Measurements from ENCODE around the gene ZPBP2.
"Not testable (repeated sequence)": the region's sequence is repeated elsewhere in the genome, so short reads cannot be mapped to it uniquely, and the experiment has no call there.

The ZPBP2 gene

GRCh38 chr17:39870776-39871175 lies 2.8 kb downstream of the ZPBP2 start:
- WGBS (ENCODE audit: extremely low coverage, insufficient coverage, low lambda C conversion rate): no CpG with 5 or more reads among the region's 1 CpG
- DNase-seq: no peak

GRCh38 chr17:39871801-39872200 lies 3.8 kb downstream of the ZPBP2 start:
- H3K18ac ChIP-seq (ENCODE audit: low read length): no peak overlapping the region
- no peak for DNase-seq

More at GRCh38 chr17:39870776-39871175, 2.8 kb downstream of the ZPBP2 start:
- Histone ChIP-seq H3K79me1 (ENCODE audit: low read length) (no peaks in the 10 kb centered on the region), H3K23ac (ENCODE audit: low read length) (no peak overlapping the region), H4K5ac (ENCODE audit: low read length) (no peak overlapping the region), H3K27me3 (ENCODE audit: insufficient read depth, low read length, poor library complexity) (peaks cover 1% of the 10 kb centered on the region), H2BK120ac (ENCODE audit: low read depth, low read length) (no peak overlapping the region), H3K4me1 (ENCODE audit: control insufficient read depth, low read depth, low read length) (no peaks in the 10 kb centered on the region), H2BK15ac (replicated peaks; ENCODE audit: low read depth) (no peak overlapping the region), H3K4me3 (ENCODE audit: low read length) (no peak overlapping the region), H4K8ac (ENCODE audit: low read depth, low read length) (no peak overlapping the region), H3K9ac (ENCODE audit: low read length) (no peak overlapping the region), H3K4me2 (ENCODE audit: low read length) (no peak overlapping the region), H2AK5ac (ENCODE audit: low read length) (no peak overlapping the region), H3K56ac (ENCODE audit: low read length) (no peak overlapping the region), H3K36me3 (ENCODE audit: control insufficient read depth, insufficient read depth, low read length) (no peaks in the 10 kb centered on the region), H3K79me2 (ENCODE audit: control insufficient read depth, insufficient read depth, low read length) (no peaks in the 10 kb centered on the region), H3K18ac (ENCODE audit: low read length) (no peak overlapping the region), H3K4ac (ENCODE audit: low read depth, low read length) (no peak overlapping the region), H2BK5ac (ENCODE audit: low read length) (no peak overlapping the region), H3K27ac (ENCODE audit: low read depth, low read length) (no peak overlapping the region)

GRCh38 chr17:39872751-39873150 lies 4.7 kb downstream of the ZPBP2 start:
- H2BK5ac ChIP-seq (ENCODE audit: low read length): no peak overlapping the region
- no peaks in the 10 kb centered on the region for H3K79me1 ChIP-seq (ENCODE audit: low read length)
- H3K56ac ChIP-seq (ENCODE audit: low read length): no peak overlapping the region
- no peak overlapping the region for H3K27ac ChIP-seq (ENCODE audit: low read depth, low read length)
- no peak overlapping the region for H3K23ac ChIP-seq (ENCODE audit: low read length)
- no peak for DNase-seq
- no peaks in the 10 kb centered on the region for H3K4me1 ChIP-seq (ENCODE audit: control insufficient read depth, low read depth, low read length)
- no peak overlapping the region for H2BK15ac ChIP-seq (replicated peaks; ENCODE audit: low read depth)
- no peak overlapping the region for H2BK120ac ChIP-seq (ENCODE audit: low read depth, low read length)
- no peak overlapping the region for H4K5ac ChIP-seq (ENCODE audit: low read length)
- H3K4me3 ChIP-seq (ENCODE audit: low read length): no peak overlapping the region
- no peaks in the 10 kb centered on the region for H3K27me3 ChIP-seq (ENCODE audit: insufficient read depth, low read length, poor library complexity)
- no peak overlapping the region for H3K9ac ChIP-seq (ENCODE audit: low read length)
- no peaks in the 10 kb centered on the region for H3K79me2 ChIP-seq (ENCODE audit: control insufficient read depth, insufficient read depth, low read length)
- no peak overlapping the region for H3K4ac ChIP-seq (ENCODE audit: low read depth, low read length)
- no CpG with 5 or more reads among the region's 2 CpGs for WGBS (ENCODE audit: extremely low coverage, insufficient coverage, low lambda C conversion rate)
- no peaks in the 10 kb centered on the region for H3K36me3 ChIP-seq (ENCODE audit: control insufficient read depth, insufficient read depth, low read length)
- no peak overlapping the region for H3K18ac ChIP-seq (ENCODE audit: low read length)
- H4K8ac ChIP-seq (ENCODE audit: low read depth, low read length): no peak overlapping the region
- no peak overlapping the region for H3K4me2 ChIP-seq (ENCODE audit: low read length)
- no peak overlapping the region for H2AK5ac ChIP-seq (ENCODE audit: low read length)

More at GRCh38 chr17:39871801-39872200, 3.8 kb downstream of the ZPBP2 start:
- Histone ChIP-seq H3K79me1 (ENCODE audit: low read length) (no peaks in the 10 kb centered on the region), H3K27ac (ENCODE audit: low read depth, low read length) (no peak overlapping the region), H2BK5ac (ENCODE audit: low read length) (no peak overlapping the region), H3K4me1 (ENCODE audit: control insufficient read depth, low read depth, low read length) (no peaks in the 10 kb centered on the region), H2AK5ac (ENCODE audit: low read length) (no peak overlapping the region), H3K36me3 (ENCODE audit: control insufficient read depth, insufficient read depth, low read length) (no peaks in the 10 kb centered on the region), H3K4ac (ENCODE audit: low read depth, low read length) (no peak overlapping the region), H2BK15ac (replicated peaks; ENCODE audit: low read depth) (no peak overlapping the region), H3K56ac (ENCODE audit: low read length) (no peak overlapping the region), H2BK120ac (ENCODE audit: low read depth, low read length) (no peak overlapping the region), H3K79me2 (ENCODE audit: control insufficient read depth, insufficient read depth, low read length) (no peaks in the 10 kb centered on the region), H3K4me2 (ENCODE audit: low read length) (no peak overlapping the region), H4K8ac (ENCODE audit: low read depth, low read length) (no peak overlapping the region), H3K27me3 (ENCODE audit: insufficient read depth, low read length, poor library complexity) (no peaks in the 10 kb centered on the region), H4K5ac (ENCODE audit: low read length) (no peak overlapping the region), H3K9ac (ENCODE audit: low read length) (no peak overlapping the region), H3K23ac (ENCODE audit: low read length) (no peak overlapping the region), H3K4me3 (ENCODE audit: low read length) (no peak overlapping the region)
- 100% methylated on average over 1 of the region's 2 CpGs for WGBS (ENCODE audit: extremely low coverage, insufficient coverage, low lambda C conversion rate)

GRCh38 chr17:39886102-39886501 lies 18.1 kb downstream of the ZPBP2 start:
- H3K79me1 ChIP-seq (ENCODE audit: low read length); H3K36me3 ChIP-seq (ENCODE audit: control insufficient read depth, insufficient read depth, low read length); H3K79me2 ChIP-seq (ENCODE audit: control insufficient read depth, insufficient read depth, low read length); H2BK15ac ChIP-seq (replicated peaks; ENCODE audit: low read depth); H3K4me1 ChIP-seq (ENCODE audit: control insufficient read depth, low read depth, low read length); H3K4ac ChIP-seq (ENCODE audit: low read depth, low read length); H3K18ac ChIP-seq (ENCODE audit: low read length); H4K5ac ChIP-seq (ENCODE audit: low read length); H3K56ac ChIP-seq (ENCODE audit: low read length); H3K23ac ChIP-seq (ENCODE audit: low read length); H2AK5ac ChIP-seq (ENCODE audit: low read length); H3K4me2 ChIP-seq (ENCODE audit: low read length); H4K8ac ChIP-seq (ENCODE audit: low read depth, low read length); H3K4me3 ChIP-seq (ENCODE audit: low read length); H3K9ac ChIP-seq (ENCODE audit: low read length); H3K27me3 ChIP-seq (ENCODE audit: insufficient read depth, low read length, poor library complexity); H3K27ac ChIP-seq (ENCODE audit: low read depth, low read length); H2BK120ac ChIP-seq (ENCODE audit: low read depth, low read length); H2BK5ac ChIP-seq (ENCODE audit: low read length); DNase-seq: not testable (repeated sequence)
- no CpG with 5 or more reads among the region's 5 CpGs for WGBS (ENCODE audit: extremely low coverage, insufficient coverage, low lambda C conversion rate)

- H3K27me3 ChIP-seq (ENCODE audit: insufficient read depth, low read length, poor library complexity): no peaks in the 10 kb centered on the region
- H2BK120ac ChIP-seq (ENCODE audit: low read depth, low read length): no peak overlapping the region
These were observed 19.1 kb downstream of the ZPBP2 start for GRCh38 chr17:39887078-39887477.

GRCh38 chr17:39889200-39889599 lies 21.2 kb downstream of the ZPBP2 start:
- H3K27me3 ChIP-seq (ENCODE audit: insufficient read depth, low read length, poor library complexity): no peaks in the 10 kb centered on the region
- no peak overlapping the region for H3K4me2 ChIP-seq (ENCODE audit: low read length)
- H3K79me1 ChIP-seq (ENCODE audit: low read length): no peaks in the 10 kb centered on the region
- H3K79me2 ChIP-seq (ENCODE audit: control insufficient read depth, insufficient read depth, low read length): no peaks in the 10 kb centered on the region
- H3K9ac ChIP-seq (ENCODE audit: low read length): no peak overlapping the region
- H2AK5ac ChIP-seq (ENCODE audit: low read length): no peak overlapping the region
- no peak overlapping the region for H4K8ac ChIP-seq (ENCODE audit: low read depth, low read length)
- no peaks in the 10 kb centered on the region for H3K36me3 ChIP-seq (ENCODE audit: control insufficient read depth, insufficient read depth, low read length)
- WGBS (ENCODE audit: extremely low coverage, insufficient coverage, low lambda C conversion rate): no CpG with 5 or more reads among the region's 2 CpGs
- no peak overlapping the region for H4K5ac ChIP-seq (ENCODE audit: low read length)
- DNase-seq: no peak
- no peak overlapping the region for H3K18ac ChIP-seq (ENCODE audit: low read length)
- no peak overlapping the region for H3K56ac ChIP-seq (ENCODE audit: low read length)
- no peak overlapping the region for H3K4ac ChIP-seq (ENCODE audit: low read depth, low read length)
- no peak overlapping the region for H3K23ac ChIP-seq (ENCODE audit: low read length)
- H2BK5ac ChIP-seq (ENCODE audit: low read length): no peak overlapping the region
- no peak overlapping the region for H2BK120ac ChIP-seq (ENCODE audit: low read depth, low read length)
- no peak overlapping the region for H3K4me3 ChIP-seq (ENCODE audit: low read length)
- H3K4me1 ChIP-seq (ENCODE audit: control insufficient read depth, low read depth, low read length): no peaks in the 10 kb centered on the region
- H2BK15ac ChIP-seq (replicated peaks; ENCODE audit: low read depth): no peak overlapping the region
- no peak overlapping the region for H3K27ac ChIP-seq (ENCODE audit: low read depth, low read length)

More at GRCh38 chr17:39887078-39887477, 19.1 kb downstream of the ZPBP2 start:
- Histone ChIP-seq H3K4me1 (ENCODE audit: control insufficient read depth, low read depth, low read length) (no peaks in the 10 kb centered on the region), H3K79me2 (ENCODE audit: control insufficient read depth, insufficient read depth, low read length) (no peaks in the 10 kb centered on the region), H3K79me1 (ENCODE audit: low read length) (no peaks in the 10 kb centered on the region), H2BK5ac (ENCODE audit: low read length) (no peak overlapping the region), H3K18ac (ENCODE audit: low read length) (no peak overlapping the region), H3K9ac (ENCODE audit: low read length) (no peak overlapping the region), H2AK5ac (ENCODE audit: low read length) (no peak overlapping the region), H3K4me3 (ENCODE audit: low read length) (no peak overlapping the region), H3K4ac (ENCODE audit: low read depth, low read length) (no peak overlapping the region), H4K8ac (ENCODE audit: low read depth, low read length) (no peak overlapping the region), H3K27ac (ENCODE audit: low read depth, low read length) (no peak overlapping the region), H4K5ac (ENCODE audit: low read length) (no peak overlapping the region), H3K36me3 (ENCODE audit: control insufficient read depth, insufficient read depth, low read length) (no peaks in the 10 kb centered on the region), H2BK15ac (replicated peaks; ENCODE audit: low read depth) (no peak overlapping the region), H3K23ac (ENCODE audit: low read length) (no peak overlapping the region), H3K56ac (ENCODE audit: low read length) (no peak overlapping the region), H3K4me2 (ENCODE audit: low read length) (no peak overlapping the region)
- no peak for DNase-seq
